Hematopoietic multipotent progenitor cell treated with erythropoietin and hydrocortisone succinate and interleukin-3 and kit ligand, for 8 days (in vitro differentiated cells): ENCODE data around the gene RAB20.
"Not testable (repeated sequence)": the region's sequence is repeated elsewhere in the genome, so short reads cannot be mapped to it uniquely, and the experiment has no call there.

ENCODE experiments used
- DNase-seq: peaks from one replicate; pipeline ENCODE4 v3.0.0-alpha.2; 2015

RAB20 gene

DNA sequence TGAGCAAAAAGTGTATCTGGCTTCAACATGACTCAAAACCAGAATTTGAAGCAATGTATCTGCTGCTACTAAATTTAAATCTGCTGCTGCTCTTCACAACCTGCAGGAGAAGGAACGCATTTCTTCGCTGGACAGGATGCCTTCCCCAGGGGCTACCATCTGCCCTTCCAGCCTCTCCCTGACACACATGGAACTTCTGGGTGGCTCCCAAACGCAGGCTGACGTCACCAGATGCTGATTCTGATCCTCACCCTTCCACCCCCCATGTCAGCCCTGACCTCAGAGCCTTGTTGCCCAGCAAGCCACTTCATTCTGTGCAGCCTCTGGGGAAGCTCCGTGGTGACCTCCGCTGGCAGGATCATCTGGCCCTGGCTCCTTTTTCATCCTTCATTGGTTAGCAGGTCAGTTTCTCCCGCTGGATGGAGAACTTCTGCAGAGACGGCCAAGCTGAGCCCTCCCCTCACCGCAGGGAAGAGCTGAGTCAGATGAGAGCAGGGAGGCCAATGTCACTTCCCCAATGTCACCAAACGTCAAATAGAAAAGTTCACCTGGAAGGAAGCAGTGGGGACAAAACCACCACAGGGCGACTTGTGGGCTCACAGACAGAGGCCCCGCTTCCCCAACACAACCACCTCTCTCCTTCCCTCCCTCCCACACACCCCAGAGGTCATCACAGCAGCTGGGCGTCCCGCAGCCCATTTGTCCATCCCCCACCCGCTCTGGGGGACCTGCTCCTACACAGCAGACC, 14.0 kb upstream of the RAB20 start:
- no peak for DNase-seq

DNA sequence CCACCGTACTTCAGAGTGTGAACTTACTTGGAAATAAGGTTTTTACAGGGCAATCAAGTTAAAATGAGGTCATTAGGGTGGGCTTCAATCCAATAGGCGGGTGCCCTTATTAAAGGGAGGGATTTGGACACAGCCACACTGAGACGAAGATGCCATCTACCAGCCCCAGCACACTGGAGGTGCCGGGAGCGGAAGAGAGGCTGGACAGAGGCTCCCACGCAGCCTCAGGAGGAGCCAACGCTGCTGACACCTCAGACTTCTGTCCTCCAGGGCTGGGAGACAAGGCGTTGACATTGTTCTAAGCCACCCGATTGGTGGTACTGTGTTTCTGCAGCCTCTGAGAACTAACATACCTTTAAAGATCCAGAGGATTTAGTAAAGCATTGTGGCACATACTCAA, 12.6 kb upstream of the RAB20 start:
- no peak for DNase-seq

DNA sequence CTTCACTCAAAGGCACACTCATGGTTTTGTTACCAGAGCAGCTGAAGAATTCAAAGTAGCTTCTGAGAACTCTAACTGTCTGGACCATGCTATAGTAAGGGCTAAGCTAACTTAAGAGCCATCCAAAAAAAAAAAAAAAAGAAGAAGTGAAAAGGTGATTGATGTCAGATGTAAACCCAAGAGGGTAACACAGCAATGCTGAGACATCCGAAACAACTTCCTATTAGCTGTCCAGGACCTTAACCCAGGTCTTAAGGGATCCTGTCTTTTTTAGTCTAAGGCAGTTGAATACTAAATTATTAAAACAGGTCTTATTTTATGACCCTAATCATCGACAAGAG, 11.2 kb upstream of the RAB20 start:
- DNase-seq: no peak

- DNase-seq: no peak
Observed at GRCh38 chr13:110571896-110572777, 10.6 kb upstream of the RAB20 start.

- no peak for DNase-seq
Observed at GRCh38 chr13:110570886-110571285, 9.4 kb upstream of the RAB20 start.

DNA sequence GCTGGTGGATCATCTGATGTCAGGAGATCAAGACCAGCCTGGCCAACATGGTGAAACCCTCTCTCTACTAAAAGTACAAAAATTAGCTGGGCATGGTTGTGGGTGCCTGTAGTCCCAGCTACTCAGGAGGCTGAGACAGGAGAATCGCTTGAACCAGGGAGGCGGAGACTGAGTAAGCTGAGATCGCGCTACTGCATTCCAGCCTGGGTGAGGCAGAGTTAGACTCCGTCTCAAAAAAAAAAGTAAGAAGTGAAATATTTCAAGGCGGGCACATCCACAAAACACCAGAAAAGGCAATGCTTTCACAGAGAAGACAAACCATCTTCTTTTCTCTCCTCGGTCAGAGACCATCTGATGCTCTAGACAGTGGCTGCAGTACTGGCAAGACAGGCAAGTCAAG, 8.4 kb upstream of the RAB20 start:
- not testable (repeated sequence) for DNase-seq

DNA sequence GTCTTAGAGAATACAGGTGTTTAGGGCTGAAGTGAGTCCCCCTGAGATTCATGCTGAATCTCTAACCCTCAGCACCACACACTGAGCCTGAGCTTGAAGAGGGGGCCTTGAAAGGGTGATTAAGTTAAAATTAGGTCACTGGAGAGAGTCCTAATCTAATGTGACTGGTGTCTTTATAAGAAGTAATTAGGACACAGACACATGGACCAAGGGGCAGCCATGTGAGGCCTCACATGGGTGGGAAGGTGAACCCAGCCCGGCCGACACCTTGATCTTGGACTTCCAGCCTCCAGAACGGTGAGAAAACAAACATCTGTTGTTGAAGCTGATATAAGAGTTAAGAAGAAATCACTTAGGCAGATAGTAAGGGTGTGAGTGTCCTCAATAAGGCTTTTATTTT, 7.1 kb upstream of the RAB20 start:
- no peak for DNase-seq

- DNase-seq: no peak
Observed at GRCh38 chr13:110566171-110566570, 4.6 kb upstream of the RAB20 start.

- DNase-seq: no peak
Observed at GRCh38 chr13:110565296-110565695, 3.8 kb upstream of the RAB20 start.

GRCh38 chr13:110564472-110564985, 3.0 kb upstream of the RAB20 start:
- DNase-seq: no peak

DNA sequence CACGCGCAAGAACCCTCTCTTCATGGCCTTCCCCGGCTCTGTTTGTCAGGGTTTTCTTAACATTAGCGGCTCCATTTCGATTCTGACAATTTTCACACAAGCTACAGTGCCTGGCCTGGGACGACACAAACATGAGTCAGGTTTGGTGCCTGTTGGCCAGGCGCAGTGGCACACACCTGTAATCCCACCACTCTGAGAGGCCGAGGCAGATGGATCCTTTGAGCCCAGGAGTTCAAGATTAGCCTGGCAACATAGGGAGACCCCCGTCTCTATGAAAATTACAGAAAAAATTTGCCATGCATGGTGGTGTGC, 1.9 kb upstream of the RAB20 start:
- DNase-seq: no peak

DNA sequence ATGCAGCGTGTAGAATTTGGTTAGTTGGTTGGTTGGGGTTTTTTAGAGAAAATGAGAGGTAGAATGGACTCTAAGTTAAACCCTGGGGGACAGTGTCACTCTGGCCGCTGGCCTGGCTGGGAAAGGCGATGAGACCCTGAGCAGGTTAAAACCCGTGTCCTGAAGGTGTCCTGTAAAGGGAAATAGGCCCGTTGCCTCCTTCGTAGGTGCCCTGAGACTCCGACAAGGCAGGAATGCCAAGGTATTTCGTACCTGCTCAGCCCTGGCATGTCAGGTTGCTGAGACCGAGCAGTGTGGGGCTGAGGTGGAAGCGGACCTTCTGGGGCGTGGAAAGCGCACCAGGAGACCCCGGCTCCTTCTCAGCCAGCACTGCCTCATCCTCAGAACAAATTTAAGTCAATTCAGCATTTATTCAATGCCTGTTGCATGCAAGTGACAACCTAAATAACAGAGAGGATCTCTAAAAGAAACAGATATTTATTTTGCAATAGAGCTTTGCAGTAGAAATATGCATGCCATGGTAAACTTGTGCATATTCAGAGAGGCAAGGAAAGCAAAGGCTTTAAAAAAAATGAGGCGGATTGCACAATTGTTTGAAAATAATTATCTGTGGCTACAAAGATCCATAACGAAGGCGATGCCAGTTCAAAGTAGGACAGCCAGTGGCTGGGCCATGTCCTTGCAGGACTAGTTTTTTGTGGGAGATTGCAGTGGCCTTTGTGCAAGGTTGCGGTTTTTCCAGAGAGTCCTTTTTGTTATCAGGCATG, 1.4 kb upstream of the RAB20 start:
- DNase-seq: no peak

DNA sequence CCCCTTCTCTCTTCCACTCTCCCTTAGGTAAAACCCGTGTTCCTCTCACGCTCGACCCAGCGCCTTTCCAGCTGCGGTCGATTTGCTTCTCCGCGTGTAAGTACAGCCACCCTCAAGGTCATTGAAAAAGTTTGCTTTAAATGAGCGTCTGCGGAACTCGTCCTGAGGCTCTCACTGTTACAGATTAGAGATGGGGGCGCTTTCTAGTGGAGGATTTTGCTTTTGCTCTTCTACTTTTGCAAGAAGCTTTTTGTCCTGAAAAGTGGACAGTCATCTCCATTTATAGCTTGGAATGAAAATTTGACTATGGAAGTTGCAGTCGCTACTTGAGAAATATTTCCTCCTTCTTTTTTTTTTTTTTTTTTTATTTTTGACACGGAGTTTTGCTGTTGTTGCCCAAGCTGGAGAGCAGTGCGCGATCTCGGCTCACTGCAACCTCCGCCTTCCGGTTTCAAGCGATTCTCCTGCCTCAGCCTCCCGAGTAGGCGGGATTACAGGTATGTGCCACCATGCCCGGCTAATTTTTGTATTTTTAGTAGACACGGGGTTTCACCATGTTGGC, 595 bp upstream of the RAB20 start:
- DNase-seq: peak; percentile 5

GRCh38 chr13:110560601-110561343, 750 bp downstream of the RAB20 start:
- no peak for DNase-seq

DNA sequence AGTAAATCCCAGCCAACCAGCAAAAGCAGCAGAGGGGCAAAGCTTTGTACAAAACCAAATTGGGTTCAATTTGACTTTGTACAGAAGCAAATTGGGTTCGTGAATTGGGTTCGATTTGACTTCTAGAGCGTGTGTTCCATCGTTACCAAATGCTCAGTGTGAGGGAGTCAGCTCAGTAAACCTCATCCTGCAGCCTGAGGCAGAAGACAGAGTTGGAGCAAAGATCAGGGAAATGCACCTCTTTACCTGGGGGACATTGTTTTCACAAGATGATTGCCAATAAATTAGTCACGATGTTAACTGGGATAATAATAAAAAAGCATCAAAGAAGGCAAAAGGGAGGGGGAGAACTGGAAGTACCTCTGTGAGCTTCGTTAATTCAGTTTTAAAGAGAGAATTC, 1.5 kb downstream of the RAB20 start:
- DNase-seq: no peak

DNA sequence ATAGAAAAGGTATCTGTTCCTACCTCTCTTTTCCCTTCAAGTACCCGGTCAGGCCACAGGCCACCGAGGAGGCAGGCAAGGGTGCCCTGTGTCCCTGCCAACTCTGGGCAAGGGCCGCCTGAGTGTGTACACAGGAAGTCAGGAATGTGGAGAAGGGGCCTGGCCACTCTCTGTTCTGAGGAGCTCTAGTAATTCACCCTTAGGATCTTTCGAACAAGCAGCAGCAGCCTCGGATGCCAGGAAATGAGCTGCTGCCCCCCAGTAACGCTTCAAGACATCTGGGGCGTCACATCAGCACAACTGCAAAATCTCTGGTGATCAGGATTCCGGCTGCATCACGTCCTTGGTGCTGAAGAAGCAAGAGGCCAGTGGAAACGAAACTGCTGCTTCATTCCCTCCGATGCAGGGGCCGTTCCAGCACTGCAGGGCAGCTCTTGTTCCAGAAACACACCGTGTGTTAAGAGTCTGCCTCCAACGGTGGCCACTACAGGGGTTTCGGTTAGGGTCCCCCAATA, 2.0 kb downstream of the RAB20 start:
- DNase-seq: no peak

GRCh38 chr13:110557610-110558305, 3.8 kb downstream of the RAB20 start:
- no peak for DNase-seq

DNA sequence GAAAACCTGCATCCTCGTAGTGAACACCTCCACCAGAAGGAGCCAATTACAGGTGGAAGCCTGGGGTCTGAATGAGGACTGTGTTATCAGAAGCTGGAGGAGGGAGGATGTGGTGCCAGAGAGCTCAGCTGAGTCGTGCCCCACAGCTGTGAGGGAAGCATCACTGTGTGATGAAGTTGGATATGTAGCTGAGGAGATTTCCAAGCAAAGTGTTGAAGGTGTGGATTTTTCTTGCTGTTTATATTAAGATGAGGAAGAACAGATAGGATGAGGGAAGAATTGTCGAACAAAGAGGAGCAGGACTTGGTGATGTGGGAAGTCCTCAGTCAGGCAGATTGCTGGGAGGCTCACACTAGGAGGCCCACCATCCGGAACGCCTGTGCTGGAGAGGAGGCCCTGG, 4.4 kb downstream of the RAB20 start:
- DNase-seq: no peak

GRCh38 chr13:110556224-110556606, 5.3 kb downstream of the RAB20 start:
- no peak for DNase-seq

GRCh38 chr13:110555601-110556223, 5.8 kb downstream of the RAB20 start:
- DNase-seq: no peak

GRCh38 chr13:110554946-110555345, 6.6 kb downstream of the RAB20 start:
- no peak for DNase-seq
